Raji (cell line): Measurements from ENCODE around the gene MOK.

ENCODE experiments used
- POLR2A ChIP-seq: IDR thresholded peaks from 2 replicates; pipeline ENCODE4 v1.6.1; 2011; ENCODE audit warnings: low read depth, low read length, control low read depth; ENCODE audit not compliant: insufficient read depth

The MOK gene

GRCh38 chr14:102210421-102211042, 94.4 kb downstream of the MOK start:
- TF ChIP-seq POLR2A: no peak

- TF ChIP-seq POLR2A: no peak
These were observed 95.6 kb downstream of the MOK start for GRCh38 chr14:102209224-102209966.

GRCh38 chr14:102208741-102209140, 96.2 kb downstream of the MOK start:
- TF ChIP-seq POLR2A: no peak

GRCh38 chr14:102207831-102208365, 97.1 kb downstream of the MOK start:
- no peak for TF ChIP-seq POLR2A

- no peak for TF ChIP-seq POLR2A
These were observed 98.0 kb downstream of the MOK start for GRCh38 chr14:102206918-102207317.

- no peak for TF ChIP-seq POLR2A
These were observed 99.4 kb downstream of the MOK start for GRCh38 chr14:102205560-102205959.

GRCh38 chr14:102203382-102203781, 101.6 kb downstream of the MOK start:
- no peak for TF ChIP-seq POLR2A

- no peak for TF ChIP-seq POLR2A
These were observed 102.0 kb downstream of the MOK start for GRCh38 chr14:102202944-102203343.

- no peak for TF ChIP-seq POLR2A
These were observed 103.2 kb downstream of the MOK start for GRCh38 chr14:102201776-102202175.

GRCh38 chr14:102201353-102201738, 103.6 kb downstream of the MOK start:
- no peak for TF ChIP-seq POLR2A

- no peak for TF ChIP-seq POLR2A
These were observed 104.1 kb downstream of the MOK start for GRCh38 chr14:102200690-102201352.

- TF ChIP-seq POLR2A: no peak
These were observed 107.6 kb downstream of the MOK start for GRCh38 chr14:102197317-102197853.

GRCh38 chr14:102196902-102197230, 108.1 kb downstream of the MOK start:
- no peak for TF ChIP-seq POLR2A

GRCh38 chr14:102196039-102196901, 108.7 kb downstream of the MOK start:
- no peak for TF ChIP-seq POLR2A

GRCh38 chr14:102195446-102195845, 109.5 kb downstream of the MOK start:
- TF ChIP-seq POLR2A: no peak

GRCh38 chr14:102194856-102195255, 110.1 kb downstream of the MOK start:
- TF ChIP-seq POLR2A: no peak
